SK-N-SH (cell line): ENCODE measurements around the gene SLC37A1. TPM values are rescaled to one million over a fixed set of nuclear protein-coding genes. Genes with fewer than 3 reads are reported as not detected.

Experiments used
- CTCF ChIA-PET: fragments of 300-600, 350-600 bp; formaldehyde crosslinking; extraction: SDS; loops from one replicate; lab custom pipeline; 2021; lab: Yijun Ruan, JAX
- POLR2A ChIA-PET: fragments of 350-600 bp; sonication (Branson Sonifier 250); formaldehyde crosslinking; extraction: SDS; loops from one replicate; lab custom pipeline; 2020; ENCODE audit warnings: antibody characterized with exemption, inconsistent platforms; lab: Yijun Ruan, JAX
- DNase-seq: peaks from one replicate; pipeline ENCODE4 v3.0.0; 2012
- H2AFZ ChIP-seq: fragments of 200-600 bp; sonication (generic); 2 replicates; pipeline ENCODE4 v1.8.1; 2016; ENCODE audit warnings: antibody characterized with exemption, mild to moderate bottlenecking, low read depth
- H3F3A ChIP-seq: fragments of 200-600 bp; sonication (generic); replicated peaks from 2 replicates; pipeline ENCODE3; 2016; ENCODE audit warnings: antibody characterized with exemption, mild to moderate bottlenecking; ENCODE audit not compliant: insufficient read depth
- H3K27ac ChIP-seq, 2 experiments: fragments of 200-500 bp in 1 of 2; fragments of 200-600 bp in 1 of 2; sonication (Bioruptor generic) in 1 of 2; sonication (generic), shearing (Covaris generic) in 1 of 2; 2 replicates each; pipeline versions ENCODE4 v1.5.1 to v1.6.1; 2014 to 2016; ENCODE audit warnings: low read depth in 2 of 2, inconsistent platforms in 1 of 2, low read length in 1 of 2, mild to moderate bottlenecking in 1 of 2, mixed read lengths in 1 of 2
- H3K27me3 ChIP-seq: fragments of 200-600 bp; sonication (generic), shearing (Covaris generic); 2 replicates; pipeline ENCODE4 v1.6.1; 2016; ENCODE audit warnings: mixed run types; ENCODE audit not compliant: insufficient read depth
- H3K36me3 ChIP-seq, 2 experiments: fragments of 200-500 bp in 1 of 2; fragments of 200-600 bp in 1 of 2; sonication (Bioruptor generic) in 1 of 2; sonication (generic) in 1 of 2; replicated peaks in 1 of 2; 2 replicates each; pipeline versions ENCODE3 to v1.5.1; 2014 to 2016; ENCODE audit warnings: low read length in 1 of 2, mild to moderate bottlenecking in 1 of 2; ENCODE audit not compliant: insufficient read depth in 2 of 2, control insufficient read depth in 1 of 2
- H3K4me1 ChIP-seq, 2 experiments: fragments of 200-500 bp in 1 of 2; fragments of 200-600 bp in 1 of 2; sonication (Bioruptor generic) in 1 of 2; sonication (generic), shearing (Covaris generic) in 1 of 2; 2 replicates each; pipeline versions ENCODE4 v1.5.1 to v1.6.1; 2014 to 2016; ENCODE audit warnings: low read depth in 1 of 2, low read length in 1 of 2, mixed run types in 1 of 2; ENCODE audit not compliant: insufficient read depth in 2 of 2, control insufficient read depth in 1 of 2
- H3K4me2 ChIP-seq: fragments of 200-600 bp; sonication (generic), shearing (Covaris generic); 2 replicates; pipeline ENCODE4 v1.6.1; 2017; ENCODE audit warnings: mixed run types
- H3K4me3 ChIP-seq, 2 experiments: fragments of 200-500 bp in 1 of 2; fragments of 200-600 bp in 1 of 2; sonication (Bioruptor generic) in 1 of 2; sonication (generic), shearing (Covaris generic) in 1 of 2; 2 replicates each; pipeline versions ENCODE4 v1.5.1 to v1.8.1; 2014 to 2016; ENCODE audit warnings: low read depth in 2 of 2, inconsistent platforms in 1 of 2, low read length in 1 of 2, mild to moderate bottlenecking in 1 of 2, mixed read lengths in 1 of 2, moderate library complexity in 1 of 2
- H3K79me2 ChIP-seq: fragments of 200-600 bp; sonication (generic); 2 replicates; pipeline ENCODE4 v1.8.1; 2017; ENCODE audit warnings: mild to moderate bottlenecking; ENCODE audit not compliant: insufficient read depth
- H3K9ac ChIP-seq: fragments of 200-600 bp; sonication (generic); 2 replicates; pipeline ENCODE4 v1.6.1; 2017; ENCODE audit warnings: mixed run types
- H3K9me2 ChIP-seq: fragments of 200-600 bp; sonication (generic); 2 replicates; pipeline ENCODE4 v1.6.1; 2017; ENCODE audit warnings: mixed run types
- H3K9me3 ChIP-seq: fragments of 200-600 bp; sonication (generic); 2 replicates; pipeline ENCODE4 v1.6.1; 2017; ENCODE audit warnings: mixed run types, mild to moderate bottlenecking, moderate library complexity
- H4K20me1 ChIP-seq: fragments of 200-600 bp; sonication (generic); 2 replicates; pipeline ENCODE4 v1.6.1; 2017; ENCODE audit warnings: mild to moderate bottlenecking, mixed run types; ENCODE audit not compliant: insufficient read depth
- CHD2 ChIP-seq: fragments of 150-350 bp; IDR thresholded peaks from 2 replicates; pipeline ENCODE4 v1.6.1; 2018; ENCODE audit warnings: low read length; ENCODE audit not compliant: partially characterized antibody
- CTCF ChIP-seq: fragments of 200-600 bp; sonication (generic); IDR thresholded peaks from 2 replicates; pipeline ENCODE4 v1.6.1; 2017; ENCODE audit warnings: antibody characterized with exemption, mild to moderate bottlenecking, moderate library complexity
- EP300 ChIP-seq, 2 experiments: IDR thresholded peaks; 2 replicates each; pipeline versions ENCODE4 v1.4.0 to v1.6.1; 2012; ENCODE audit warnings: borderline replicate concordance in 1 of 2, low read depth in 1 of 2, low read length in 1 of 2
- GATA2 ChIP-seq: sonication (generic); formaldehyde crosslinking; IDR thresholded peaks from 2 replicates; pipeline ENCODE4 v1.5.0; 2020; ENCODE audit warnings: mild to moderate bottlenecking, missing genetic modification reagents
- JUND ChIP-seq: IDR thresholded peaks from 2 replicates; pipeline ENCODE4 v1.4.0; 2012
- MAX ChIP-seq: IDR thresholded peaks from 2 replicates; pipeline ENCODE4 v1.4.0; 2012; ENCODE audit warnings: low read depth
- MEF2A ChIP-seq: IDR thresholded peaks from 2 replicates; pipeline ENCODE4 v1.4.0; 2012; ENCODE audit warnings: low read depth, borderline replicate concordance
- RAD21 ChIP-seq: IDR thresholded peaks from 2 replicates; pipeline ENCODE4 v1.6.1; 2012; ENCODE audit warnings: mild to moderate bottlenecking, low read length
- RCOR1 ChIP-seq: fragments of 150-350 bp; IDR thresholded peaks from 2 replicates; pipeline ENCODE4 v1.6.1; 2017; ENCODE audit warnings: antibody characterized with exemption, low read length
- REST ChIP-seq: IDR thresholded peaks from 2 replicates; pipeline ENCODE4 v1.6.1; 2012; ENCODE audit warnings: mild to moderate bottlenecking, low read depth, low read length, moderate library complexity
- RXRA ChIP-seq: IDR thresholded peaks from 2 replicates; pipeline ENCODE4 v1.4.0; 2012; ENCODE audit warnings: low read depth, mild to moderate bottlenecking, borderline replicate concordance
- SIN3A ChIP-seq: IDR thresholded peaks from 2 replicates; pipeline ENCODE4 v1.6.1; 2012; ENCODE audit warnings: low read depth, mild to moderate bottlenecking, low read length, moderate library complexity, borderline replicate concordance
- SMC3 ChIP-seq: IDR thresholded peaks from 2 replicates; pipeline ENCODE4 v1.6.1; 2012; ENCODE audit warnings: low read depth, low read length, improper control_type of control experiment
- USF2 ChIP-seq: fragments of 150-350 bp; IDR thresholded peaks from 2 replicates; pipeline ENCODE4 v1.6.1; 2017; ENCODE audit warnings: antibody characterized with exemption, low read length, low read depth, borderline replicate concordance
- ZBTB33 ChIP-seq: IDR thresholded peaks from 2 replicates; pipeline ENCODE4 v1.4.0; 2012; ENCODE audit warnings: low read depth, borderline replicate concordance
- WGBS: methylation state at CpG from one replicate; pipeline ENCODE4 v1.1.6; 2017; ENCODE audit warnings: low lambda C conversion rate; 5-methylcytosine and 5-hydroxymethylcytosine counted together
- polyA plus RNA-seq, 3 experiments: library from polyadenylated mRNA; depleted of rRNA; stranded (reverse); fragments of >200 nt; gene quantifications; 2 replicates each; pipeline ENCODE4 v1.2.3, GENCODE V29; 2012

The SLC37A1 gene
- polyA plus RNA-seq, 1 of the 3 experiments (the other 2 are of a cell fraction) = 2.8 TPM

- no peak for TF ChIP-seq EP300 (IDR thresholded peaks at IDR 0.05; ENCODE audit: borderline replicate concordance in 1 of 2, low read depth in 1 of 2, low read length in 1 of 2)
- TF ChIP-seq SMC3 = no peak
- TF ChIP-seq ZBTB33 = no peak
Observed at GRCh38 chr21:42592156-42592820, 78.6 kb downstream of the SLC37A1 start (continued).

- TF ChIP-seq REST (no peak), CTCF (no peak; the same call in 1 of the 2 replicates), MEF2A (no peak), RAD21 (peak; percentile 85), USF2 (no peak), SMC3 (peak; percentile 53), CHD2 (no peak), RCOR1 (no peak), MAX (no peak), RXRA (no peak), SIN3A (no peak), GATA2 (CRISPR knock-in tag) (no peak), JUND (no peak)
- no peaks in the 10 kb centered on the region for H3K9me3 ChIP-seq
- no peak overlapping the region for H3K4me2 ChIP-seq
- H3K79me2 ChIP-seq = no peaks in the 10 kb centered on the region
- no peaks in the 10 kb centered on the region for H3K9me2 ChIP-seq
- H4K20me1 ChIP-seq = no peaks in the 10 kb centered on the region
- peaks cover 0 to 4% of the 10 kb centered on the region in 2 experiments; a peak in 1 of 4 replicates for H3K4me1 ChIP-seq
- H3K36me3 ChIP-seq = no peaks in the 10 kb centered on the region
- H3K27ac ChIP-seq = no peak overlapping the region
- CTCF ChIA-PET = interaction anchor here (0.5 to 3.6 kb wide), 53 partner anchors 9 to 445 kb away, joined by 3 to 52 read pairs (median 4); partner anchors contain the start of gene PDE9A
- H3K27me3 ChIP-seq = no peaks in the 10 kb centered on the region
- POLR2A ChIA-PET = interaction anchor here (0.7 kb wide), 1 partner anchor 300 kb away, joined by 3 read pairs; the partner anchor contains the start of gene NDUFV3
- no peaks in the 10 kb centered on the region for H3F3A ChIP-seq
- peak; percentile 95 for DNase-seq
- H3K9ac ChIP-seq = no peak overlapping the region
- peak overlapping the region in 1 of 2 experiments; percentile 35; a peak in 1 of 4 replicates for H3K4me3 ChIP-seq
- 22% methylated on average over 17 of the region's 33 CpGs for WGBS
- H2AFZ ChIP-seq = no peak overlapping the region
Observed at GRCh38 chr21:42593007-42593814, 79.6 kb downstream of the SLC37A1 start.
